ENCODE data around the gene CACNG4. TPM values are rescaled to one million over a fixed set of nuclear protein-coding genes. Genes with fewer than 3 reads are reported as not detected.

The CACNG4 gene
- polyA plus RNA-seq, 3 donors = not detected

GRCh38 chr17:66966704-66967418, 2.4 kb downstream of the CACNG4 start:
- H3K27ac Mint-ChIP-seq = no peak overlapping the region
- peaks cover 63 to 68% (median 68%) of the 10 kb centered on the region in 3 donors for H3K27me3 Mint-ChIP-seq (ENCODE audit: low read depth in 3 of 3)
- peaks cover 33 to 58% of the 10 kb centered on the region in 2 donors for H3K27me3 ChIP-seq (ENCODE audit: control insufficient read depth in 2 of 2, insufficient read depth in 2 of 2, low read length in 2 of 2)

More at GRCh38 chr17:66966704-66967418, 2.4 kb downstream of the CACNG4 start:
- Histone ChIP-seq H2AFZ (ENCODE audit: insufficient read depth, low read depth, low read length, poor library complexity, severe bottlenecking) (no peak overlapping the region), H3K4me1 (ENCODE audit: control insufficient read depth in 1 of 2, insufficient read depth in 2 of 2, low read length in 2 of 2) (peaks cover 0 to 6% of the 10 kb centered on the region in 2 donors), H3K9ac (ENCODE audit: insufficient read depth, low read length, poor library complexity, severe bottlenecking) (no peak overlapping the region), H3K36me3 (replicated peaks in 1 of 2; ENCODE audit: control insufficient read depth in 1 of 2, insufficient read depth in 2 of 2, low read length in 2 of 2) (no peaks in the 10 kb centered on the region), H3K79me2 (ENCODE audit: insufficient read depth, low read length) (no peaks in the 10 kb centered on the region), H3K4me2 (replicated peaks; ENCODE audit: extremely low read depth, low read length, poor library complexity, severe bottlenecking) (no peak overlapping the region), H3K4me3 (replicated peaks in 1 of 3; ENCODE audit: low read depth in 2 of 3, low read length in 3 of 3) (no peak overlapping the region), H3K9me3 (replicated peaks in 1 of 2; ENCODE audit: control insufficient read depth in 1 of 2, insufficient read depth in 1 of 2, low read length in 2 of 2) (peaks cover 0 to 18% of the 10 kb centered on the region in 2 donors), H4K20me1 (ENCODE audit: insufficient read depth, low read length) (no peaks in the 10 kb centered on the region), H3K27ac (ENCODE audit: low read depth in 1 of 2, low read length in 2 of 2) (no peak overlapping the region)
- no peak for DNase-seq
- 84% methylated on average over 8 of the region's 9 CpGs for WGBS (ENCODE audit: insufficient coverage)
- no peak for TF ChIP-seq CTCF (IDR thresholded peaks at IDR 0.05)
- H3K9me3 Mint-ChIP-seq = peaks cover 0 to 14% (median 8%) of the 10 kb centered on the region in 7 donors
- peak overlapping the region in 1 of 2 donors; percentile 85 for H3K4me3 Mint-ChIP-seq
- peaks cover 8% of the 10 kb centered on the region for H3K4me1 Mint-ChIP-seq
- intact Hi-C loops (cut with micrococcal nuclease) = no loop called here
- no peaks in the 10 kb centered on the region for H3K36me3 Mint-ChIP-seq

All from CD14-positive monocyte (primary cell).